ENCODE measurements around the gene RCAN1.

DNA sequence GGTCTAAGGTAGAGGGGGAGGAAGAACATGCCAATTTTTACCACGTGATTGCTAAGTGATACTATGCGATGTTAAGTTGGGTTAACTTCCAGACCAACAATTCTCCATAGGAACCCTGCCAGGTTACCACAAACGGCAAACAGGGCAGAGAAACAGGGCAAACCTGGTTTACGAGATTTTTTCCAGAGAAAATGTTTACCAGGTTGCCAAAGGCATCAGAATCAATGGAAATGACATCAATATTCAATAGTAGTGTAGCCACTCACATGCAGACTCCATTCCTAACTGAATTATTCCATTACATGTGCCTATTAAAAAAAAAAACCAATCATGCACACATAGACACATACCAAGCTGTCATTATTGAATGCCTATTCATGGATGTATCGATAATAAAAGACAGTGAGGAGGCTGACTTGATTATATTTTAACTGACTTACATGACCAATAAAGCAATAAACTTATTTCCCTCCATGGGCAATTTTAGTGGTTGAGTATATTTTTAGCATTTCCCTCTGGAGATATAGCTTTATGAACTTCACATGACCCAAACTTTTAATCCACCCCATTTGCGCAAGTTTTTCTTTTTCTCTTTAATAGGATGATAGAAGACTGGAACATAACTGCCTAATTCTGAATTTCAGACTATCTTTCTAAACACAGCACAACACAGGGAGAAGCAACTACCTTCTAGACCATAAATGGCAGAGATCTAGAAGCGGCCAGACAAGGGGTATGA lies 62.4 kb downstream of the RCAN1 start:
- TF ChIP-seq, protein P1, sequence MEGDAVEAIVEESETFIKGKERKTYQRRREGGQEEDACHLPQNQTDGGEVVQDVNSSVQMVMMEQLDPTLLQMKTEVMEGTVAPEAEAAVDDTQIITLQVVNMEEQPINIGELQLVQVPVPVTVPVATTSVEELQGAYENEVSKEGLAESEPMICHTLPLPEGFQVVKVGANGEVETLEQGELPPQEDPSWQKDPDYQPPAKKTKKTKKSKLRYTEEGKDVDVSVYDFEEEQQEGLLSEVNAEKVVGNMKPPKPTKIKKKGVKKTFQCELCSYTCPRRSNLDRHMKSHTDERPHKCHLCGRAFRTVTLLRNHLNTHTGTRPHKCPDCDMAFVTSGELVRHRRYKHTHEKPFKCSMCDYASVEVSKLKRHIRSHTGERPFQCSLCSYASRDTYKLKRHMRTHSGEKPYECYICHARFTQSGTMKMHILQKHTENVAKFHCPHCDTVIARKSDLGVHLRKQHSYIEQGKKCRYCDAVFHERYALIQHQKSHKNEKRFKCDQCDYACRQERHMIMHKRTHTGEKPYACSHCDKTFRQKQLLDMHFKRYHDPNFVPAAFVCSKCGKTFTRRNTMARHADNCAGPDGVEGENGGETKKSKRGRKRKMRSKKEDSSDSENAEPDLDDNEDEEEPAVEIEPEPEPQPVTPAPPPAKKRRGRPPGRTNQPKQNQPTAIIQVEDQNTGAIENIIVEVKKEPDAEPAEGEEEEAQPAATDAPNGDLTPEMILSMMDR (IDR thresholded peaks at IDR 0.05; ENCODE audit: insufficient read depth, low read depth, low read length), result no peak
- TF ChIP-seq EZH2 (IDR thresholded peaks at IDR 0.05; ENCODE audit: insufficient read depth, low read length), result no peak
